Activated CD4-positive, alpha-beta T cell treated with anti-CD3 and anti-CD28 coated beads, Interleukin-2, amount 10 ng/mL, durations not matched to agents 24 days and 14 days (primary cell): ENCODE measurements around the gene ANK3. TPM values are rescaled to one million over a fixed set of nuclear protein-coding genes. Genes with fewer than 3 reads are reported as not detected.

Experiments
- DNase-seq: peaks from one replicate; pipeline ENCODE4 v3.0.0; 2022
- H3K27ac Mint-ChIP-seq: one replicate; pipeline ENCODE4 v1.8.0; 2022; ENCODE audit warnings: mild to moderate bottlenecking, mixed read lengths
- H3K27me3 Mint-ChIP-seq: one replicate; pipeline ENCODE4 v1.8.0; 2022; ENCODE audit warnings: mixed read lengths
- H3K36me3 Mint-ChIP-seq: one replicate; pipeline ENCODE4 v1.8.0; 2022; ENCODE audit warnings: low read depth, mild to moderate bottlenecking, mixed read lengths
- H3K4me1 Mint-ChIP-seq: one replicate; pipeline ENCODE4 v1.8.0; 2021; ENCODE audit warnings: mixed read lengths
- H3K4me3 Mint-ChIP-seq: one replicate; pipeline ENCODE4 v1.8.0; 2022; ENCODE audit warnings: mild to moderate bottlenecking, moderate library complexity, mixed read lengths
- H3K9me3 Mint-ChIP-seq: one replicate; pipeline ENCODE4 v1.8.0; 2021; ENCODE audit warnings: mixed read lengths
- intact Hi-C: fragments of 100-400 bp; cut with micrococcal nuclease; formaldehyde crosslinking; loops from one replicate; pipeline ENCODE4 v1.15.1; 2023
- total RNA-seq: library from RNA; stranded (reverse); gene quantifications from 2 replicates; pipeline ENCODE4 v1.2.3, GENCODE V29; 2022

Gene ANK3
- total RNA-seq, 1 donor from 2014 or later, result 23.5 TPM

DNA sequence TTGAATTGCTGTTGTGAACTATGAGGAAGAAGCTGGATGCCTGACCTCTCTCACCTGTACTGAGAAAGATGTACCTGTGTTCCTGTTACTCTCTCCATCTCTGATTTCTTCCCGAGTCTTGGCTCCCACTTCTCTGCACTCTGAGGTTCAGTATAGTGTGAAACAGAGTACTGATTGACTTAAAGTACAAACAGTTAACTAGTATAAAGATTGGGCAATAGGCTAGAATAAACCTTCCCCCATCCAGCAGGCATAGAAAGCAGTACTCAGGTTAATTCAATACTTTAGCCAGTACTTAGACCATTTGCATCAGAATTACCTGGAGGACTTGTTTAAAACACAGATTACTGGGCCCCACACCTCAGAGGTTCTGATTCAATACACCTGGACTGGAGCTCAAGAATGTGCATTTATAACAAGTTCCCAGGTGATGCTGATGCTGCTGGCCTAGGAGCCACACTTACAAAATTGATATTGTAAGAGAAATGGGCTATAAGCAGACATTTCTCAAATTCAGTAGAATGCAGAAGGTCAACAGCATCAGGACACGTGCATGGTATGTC, 51.6 kb downstream of the ANK3 start:
- Mint-ChIP-seq H3K9me3 (no peaks in the 10 kb centered on the region), H3K27ac (no peak overlapping the region), H3K4me1 (peaks cover 5% of the 10 kb centered on the region), H3K36me3 (peaks cover 2% of the 10 kb centered on the region), H3K4me3 (no peak overlapping the region), H3K27me3 (no peaks in the 10 kb centered on the region)
- no peak for DNase-seq
- intact Hi-C loops, result no loop called here

DNA sequence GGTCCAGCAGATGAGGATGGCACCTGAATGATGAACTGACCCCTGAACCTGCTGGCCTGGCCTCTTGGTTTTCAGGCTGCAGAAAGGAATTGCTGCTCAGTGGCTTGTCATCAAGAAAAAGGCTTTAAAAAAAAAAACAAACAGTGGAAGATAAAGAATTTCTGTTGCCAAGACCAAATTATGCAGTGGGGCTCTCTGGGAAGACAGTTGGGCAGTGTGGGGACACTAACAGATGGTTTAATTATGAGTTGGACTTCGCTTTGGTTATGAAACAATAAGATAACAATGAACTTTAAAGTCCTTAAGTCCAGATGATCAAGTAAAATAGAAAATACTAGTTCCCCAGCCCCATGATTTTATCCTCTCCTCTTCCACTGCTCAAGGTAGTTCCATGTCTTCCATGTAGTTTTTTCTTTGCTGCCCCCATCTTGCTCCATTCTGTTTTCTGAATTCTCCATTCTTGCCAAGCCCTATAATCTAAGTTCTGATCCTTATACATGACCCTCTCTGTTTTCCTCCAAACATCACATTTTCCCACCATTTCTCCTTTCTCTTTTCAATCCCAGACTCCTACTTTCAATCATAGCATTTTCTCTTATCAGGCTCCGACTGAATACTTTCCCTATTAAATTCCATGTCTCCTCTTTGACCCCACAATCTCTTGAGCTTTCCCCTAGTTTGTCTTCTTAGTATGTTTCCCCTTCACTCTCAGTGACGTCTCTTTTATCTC, 52.6 kb downstream of the ANK3 start:
- Mint-ChIP-seq H3K27me3 (no peaks in the 10 kb centered on the region), H3K9me3 (no peaks in the 10 kb centered on the region), H3K27ac (no peak overlapping the region), H3K4me1 (peaks cover 5% of the 10 kb centered on the region), H3K36me3 (peaks cover 2% of the 10 kb centered on the region), H3K4me3 (no peak overlapping the region)
- intact Hi-C loops, result no loop called here
- DNase-seq, result no peak

DNA sequence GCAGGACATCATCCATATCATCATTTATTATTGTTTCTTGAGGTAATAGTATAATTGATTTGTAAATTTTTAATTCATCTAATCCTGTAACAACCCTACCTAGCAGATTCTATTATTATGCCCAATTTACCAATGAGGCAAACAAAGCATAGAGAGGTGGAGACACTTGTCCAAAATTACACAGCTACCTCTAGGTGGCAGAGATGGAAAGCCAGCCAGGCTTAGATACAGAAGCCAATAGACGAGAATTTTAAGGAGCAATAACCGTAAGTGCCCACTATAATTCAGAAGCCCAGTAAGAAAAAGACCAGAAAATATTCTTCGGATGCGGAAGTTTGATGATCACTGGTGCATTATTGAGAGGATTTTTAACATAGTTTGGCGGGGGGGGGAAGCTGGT, 54.0 kb downstream of the ANK3 start:
- no peak overlapping the region for H3K27ac Mint-ChIP-seq
- no peak overlapping the region for H3K4me3 Mint-ChIP-seq
- no peaks in the 10 kb centered on the region for H3K9me3 Mint-ChIP-seq
- no peaks in the 10 kb centered on the region for H3K27me3 Mint-ChIP-seq
- peaks cover 1% of the 10 kb centered on the region for H3K4me1 Mint-ChIP-seq
- peaks cover 2% of the 10 kb centered on the region for H3K36me3 Mint-ChIP-seq
- DNase-seq, result no peak
- intact Hi-C loops, result no loop called here

DNA sequence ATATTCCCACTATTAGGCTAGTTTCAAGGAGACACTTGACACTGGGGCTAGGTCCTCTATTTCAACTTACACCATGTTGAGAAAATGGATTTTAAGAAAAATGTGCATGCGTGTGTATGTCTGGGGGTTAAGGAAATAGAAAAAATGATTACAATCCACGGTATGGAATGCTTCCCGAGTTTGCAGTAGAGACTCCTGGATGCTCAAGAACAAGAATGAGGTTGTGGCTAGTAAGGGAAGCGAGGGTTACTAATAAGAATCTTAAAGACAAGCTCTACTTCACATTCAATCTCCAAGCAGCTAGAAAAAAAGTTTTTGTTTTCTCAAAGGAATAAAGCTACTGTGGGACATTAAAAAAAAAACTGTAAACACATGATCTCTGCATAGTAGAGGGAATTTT, 54.7 kb downstream of the ANK3 start:
- intact Hi-C loops, result no loop called here
- Mint-ChIP-seq H3K9me3 (peaks cover 5% of the 10 kb centered on the region), H3K27ac (no peak overlapping the region), H3K4me3 (no peak overlapping the region), H3K27me3 (no peaks in the 10 kb centered on the region), H3K36me3 (peaks cover 4% of the 10 kb centered on the region), H3K4me1 (peaks cover 1% of the 10 kb centered on the region)
- DNase-seq, result no peak

DNA sequence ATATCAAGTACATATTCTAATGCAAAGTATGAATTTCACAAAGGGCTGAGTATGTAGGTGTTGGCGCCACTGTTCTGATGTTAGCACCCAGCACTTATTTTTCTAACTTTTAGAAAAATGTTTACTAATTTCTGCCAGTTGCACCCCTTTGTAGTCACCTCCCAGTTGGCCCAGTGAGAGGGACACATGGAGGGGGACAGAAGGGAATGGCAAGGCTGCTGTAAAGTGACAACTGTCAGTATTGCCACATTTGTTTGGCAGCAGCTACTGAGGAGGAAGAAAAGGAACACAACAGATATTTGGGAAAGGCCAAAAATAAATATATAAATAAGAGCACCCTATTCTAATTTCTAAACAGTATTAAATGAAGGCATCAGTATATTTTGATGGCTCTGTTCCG, 57.3 kb downstream of the ANK3 start:
- Mint-ChIP-seq H3K36me3 (peaks cover 5% of the 10 kb centered on the region), H3K4me3 (no peak overlapping the region), H3K27me3 (no peaks in the 10 kb centered on the region), H3K9me3 (peaks cover 12% of the 10 kb centered on the region), H3K4me1 (peaks cover 1% of the 10 kb centered on the region), H3K27ac (no peak overlapping the region)
- intact Hi-C loops, result no loop called here
- DNase-seq, result no peak

DNA sequence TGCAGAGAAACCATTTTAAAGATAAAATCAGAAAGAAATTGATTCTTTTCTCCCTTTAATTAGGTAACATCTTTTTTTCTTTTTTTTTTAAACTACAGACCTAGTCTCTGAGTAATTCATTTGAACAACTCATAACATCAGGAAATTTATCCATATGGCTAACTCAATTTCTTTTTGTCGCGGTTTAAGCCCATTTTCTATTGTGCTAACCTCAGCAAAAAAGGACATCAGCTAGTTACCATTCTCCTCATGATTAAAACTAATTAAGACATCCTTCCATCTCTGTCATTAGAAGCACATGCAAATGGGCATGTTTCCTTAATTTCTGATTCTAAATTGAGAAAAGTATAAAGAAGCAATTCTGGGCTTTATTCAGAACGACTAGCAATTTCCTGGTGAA, 57.8 kb downstream of the ANK3 start:
- Mint-ChIP-seq H3K27ac (no peak overlapping the region), H3K9me3 (peaks cover 12% of the 10 kb centered on the region), H3K36me3 (peaks cover 5% of the 10 kb centered on the region), H3K27me3 (no peaks in the 10 kb centered on the region), H3K4me3 (no peak overlapping the region), H3K4me1 (peaks cover 1% of the 10 kb centered on the region)
- intact Hi-C loops, result no loop called here
- DNase-seq, result no peak

DNA sequence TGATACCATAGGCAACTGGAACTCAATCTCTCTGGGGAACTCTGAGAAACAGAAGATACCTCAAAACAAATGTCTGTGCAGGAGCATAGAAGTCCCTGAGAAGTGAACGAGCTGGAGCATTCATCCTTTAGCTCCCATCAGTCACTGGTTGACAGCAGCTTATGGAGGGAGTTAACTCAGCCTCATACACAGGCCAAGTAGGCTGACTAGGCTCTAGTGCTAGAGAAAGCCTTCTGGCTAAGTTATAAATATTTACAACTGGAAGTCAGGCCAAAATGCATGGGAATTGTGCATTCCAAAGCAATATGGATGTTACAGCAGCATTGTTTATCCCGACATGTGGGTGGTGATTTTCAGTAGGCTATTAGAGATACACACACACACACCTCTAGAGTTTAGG, 66.5 kb downstream of the ANK3 start:
- Mint-ChIP-seq H3K4me3 (no peak overlapping the region), H3K9me3 (no peaks in the 10 kb centered on the region), H3K4me1 (no peaks in the 10 kb centered on the region), H3K36me3 (no peaks in the 10 kb centered on the region), H3K27me3 (no peaks in the 10 kb centered on the region), H3K27ac (no peak overlapping the region)
- intact Hi-C loops, result no loop called here
- DNase-seq, result no peak

DNA sequence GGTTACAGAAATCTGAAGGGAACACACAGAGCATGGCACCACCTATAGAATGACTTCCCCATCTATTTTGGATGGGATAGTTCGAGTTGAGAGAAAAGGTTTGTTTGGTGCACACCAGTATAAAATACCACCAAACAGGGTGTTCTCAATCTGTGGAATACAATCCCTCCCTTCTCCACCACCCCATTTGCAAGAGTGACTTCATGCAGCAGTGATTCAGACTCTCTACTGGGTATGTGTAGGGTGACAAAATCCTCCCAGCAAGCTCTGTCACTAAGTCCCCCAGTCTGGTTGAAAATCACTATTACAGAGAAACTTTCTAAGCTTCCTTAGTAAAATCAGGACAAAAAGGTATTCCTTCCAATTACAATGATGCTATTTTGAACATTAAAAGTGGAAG, 69.0 kb downstream of the ANK3 start:
- no peaks in the 10 kb centered on the region for H3K27me3 Mint-ChIP-seq
- no peak overlapping the region for H3K27ac Mint-ChIP-seq
- no peak for DNase-seq
- intact Hi-C loops, result no loop called here
- H3K9me3 Mint-ChIP-seq, result no peaks in the 10 kb centered on the region
- H3K36me3 Mint-ChIP-seq, result no peaks in the 10 kb centered on the region
- H3K4me3 Mint-ChIP-seq, result no peak overlapping the region
- no peaks in the 10 kb centered on the region for H3K4me1 Mint-ChIP-seq

DNA sequence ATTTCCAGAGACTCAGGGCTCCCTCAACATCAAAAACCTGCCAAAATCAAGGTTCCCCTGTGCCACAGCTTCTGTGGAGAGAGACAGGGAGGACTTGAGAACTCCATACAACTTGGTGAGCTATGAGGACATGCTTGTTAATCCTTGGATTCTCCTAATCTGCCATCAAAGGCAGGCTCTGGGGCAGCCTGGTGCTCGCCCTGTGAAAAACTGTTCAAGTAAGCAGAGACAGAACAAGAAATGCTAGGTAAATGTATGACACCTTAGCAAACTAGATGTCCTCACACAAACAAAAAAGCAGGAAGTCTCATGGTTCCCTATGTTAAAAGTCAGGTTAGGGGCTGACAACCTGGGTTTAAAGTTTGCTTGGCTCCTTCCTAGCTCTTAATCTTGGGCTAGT, 73.6 kb downstream of the ANK3 start:
- no peak overlapping the region for H3K27ac Mint-ChIP-seq
- H3K4me3 Mint-ChIP-seq, result no peak overlapping the region
- no peaks in the 10 kb centered on the region for H3K27me3 Mint-ChIP-seq
- peaks cover 17% of the 10 kb centered on the region for H3K4me1 Mint-ChIP-seq
- no peak for DNase-seq
- intact Hi-C loops, result no loop called here
- H3K9me3 Mint-ChIP-seq, result no peaks in the 10 kb centered on the region
- H3K36me3 Mint-ChIP-seq, result no peaks in the 10 kb centered on the region

DNA sequence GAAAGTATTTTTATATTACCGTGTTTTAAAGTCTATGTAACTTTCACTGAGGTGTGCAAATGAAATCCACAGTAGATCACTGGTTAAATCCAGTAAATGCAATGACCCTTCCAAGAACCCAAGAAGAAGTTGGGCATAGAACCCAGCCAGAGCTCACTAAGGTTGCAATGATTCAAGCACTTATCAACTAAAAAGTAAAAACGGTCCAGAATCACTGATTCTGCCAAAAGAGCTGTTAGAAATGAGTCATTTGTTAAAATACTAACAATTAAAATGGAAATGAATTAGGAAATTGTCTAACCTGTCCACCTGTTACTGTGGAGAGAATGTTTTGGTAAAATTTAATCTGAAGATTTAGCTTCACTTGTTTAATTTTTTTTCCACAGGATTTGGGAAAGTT, 74.4 kb downstream of the ANK3 start:
- peaks cover 17% of the 10 kb centered on the region for H3K4me1 Mint-ChIP-seq
- no peak for DNase-seq
- no peak overlapping the region for H3K4me3 Mint-ChIP-seq
- intact Hi-C loops, result no loop called here
- no peak overlapping the region for H3K27ac Mint-ChIP-seq
- no peaks in the 10 kb centered on the region for H3K9me3 Mint-ChIP-seq
- H3K27me3 Mint-ChIP-seq, result no peaks in the 10 kb centered on the region
- H3K36me3 Mint-ChIP-seq, result no peaks in the 10 kb centered on the region

DNA sequence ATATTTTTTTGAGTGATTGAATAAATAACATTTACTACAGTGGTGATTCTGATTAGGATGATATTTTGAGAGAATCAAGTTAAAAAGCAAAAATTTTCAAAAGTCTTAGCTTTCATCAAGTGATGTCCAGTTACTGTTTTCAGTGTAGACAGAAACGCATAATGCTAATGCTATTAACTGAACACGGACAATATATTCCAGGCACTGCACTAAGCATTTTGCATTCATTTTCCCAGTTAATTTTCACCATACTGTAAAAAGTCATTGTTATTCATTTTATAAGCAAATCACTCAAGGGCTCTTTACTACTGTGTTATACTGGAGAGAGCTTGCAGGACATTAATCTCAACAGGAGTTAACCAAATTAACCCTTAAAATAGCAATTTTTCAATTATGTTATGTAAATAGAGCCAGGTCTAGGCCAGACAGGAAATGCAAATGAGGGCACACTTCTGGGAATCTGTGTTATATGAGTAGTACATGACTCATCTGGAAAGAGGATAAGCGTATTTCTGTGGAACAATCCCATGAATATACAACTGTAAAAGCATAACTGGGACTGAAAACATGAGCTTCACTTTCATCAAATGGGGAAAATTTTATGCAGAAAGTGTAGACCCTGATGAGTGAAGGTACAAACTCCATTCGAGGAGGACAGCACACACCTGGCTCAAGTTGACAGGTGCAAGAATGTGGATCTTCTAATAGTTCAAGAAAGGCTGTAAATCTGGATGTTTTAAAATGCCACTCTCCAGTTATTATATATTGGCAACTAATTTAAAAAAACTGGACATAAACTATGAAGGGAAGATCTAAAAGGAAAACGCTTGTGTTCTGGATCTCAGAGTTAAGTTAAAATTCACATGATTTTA, 75.4 kb downstream of the ANK3 start:
- Mint-ChIP-seq H3K27me3 (no peaks in the 10 kb centered on the region), H3K9me3 (no peaks in the 10 kb centered on the region), H3K4me3 (no peak overlapping the region), H3K27ac (no peak overlapping the region), H3K4me1 (peaks cover 19% of the 10 kb centered on the region), H3K36me3 (no peaks in the 10 kb centered on the region)
- DNase-seq, result no peak
- intact Hi-C loops, result no loop called here

DNA sequence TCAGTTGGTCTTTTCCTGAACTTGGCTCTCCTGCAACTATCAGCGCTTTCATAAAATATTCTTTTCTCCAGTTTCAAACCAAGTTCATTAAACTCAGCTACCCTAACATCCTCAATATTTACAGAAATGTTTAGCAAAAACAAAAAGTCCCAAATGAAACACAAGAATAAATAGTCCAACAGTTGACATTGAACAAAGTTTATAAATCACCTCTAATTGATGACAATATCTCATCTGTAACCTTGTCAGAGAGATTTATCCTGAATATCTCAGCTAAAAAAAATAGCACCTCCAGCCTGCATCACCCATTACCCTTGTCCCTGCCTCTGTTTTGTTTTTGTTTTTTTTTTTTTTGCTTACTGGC, 76.1 kb downstream of the ANK3 start:
- H3K4me1 Mint-ChIP-seq, result peaks cover 20% of the 10 kb centered on the region
- H3K27me3 Mint-ChIP-seq, result no peaks in the 10 kb centered on the region
- intact Hi-C loops, result no loop called here
- H3K27ac Mint-ChIP-seq, result no peak overlapping the region
- DNase-seq, result no peak
- no peaks in the 10 kb centered on the region for H3K9me3 Mint-ChIP-seq
- H3K36me3 Mint-ChIP-seq, result no peaks in the 10 kb centered on the region
- no peak overlapping the region for H3K4me3 Mint-ChIP-seq

DNA sequence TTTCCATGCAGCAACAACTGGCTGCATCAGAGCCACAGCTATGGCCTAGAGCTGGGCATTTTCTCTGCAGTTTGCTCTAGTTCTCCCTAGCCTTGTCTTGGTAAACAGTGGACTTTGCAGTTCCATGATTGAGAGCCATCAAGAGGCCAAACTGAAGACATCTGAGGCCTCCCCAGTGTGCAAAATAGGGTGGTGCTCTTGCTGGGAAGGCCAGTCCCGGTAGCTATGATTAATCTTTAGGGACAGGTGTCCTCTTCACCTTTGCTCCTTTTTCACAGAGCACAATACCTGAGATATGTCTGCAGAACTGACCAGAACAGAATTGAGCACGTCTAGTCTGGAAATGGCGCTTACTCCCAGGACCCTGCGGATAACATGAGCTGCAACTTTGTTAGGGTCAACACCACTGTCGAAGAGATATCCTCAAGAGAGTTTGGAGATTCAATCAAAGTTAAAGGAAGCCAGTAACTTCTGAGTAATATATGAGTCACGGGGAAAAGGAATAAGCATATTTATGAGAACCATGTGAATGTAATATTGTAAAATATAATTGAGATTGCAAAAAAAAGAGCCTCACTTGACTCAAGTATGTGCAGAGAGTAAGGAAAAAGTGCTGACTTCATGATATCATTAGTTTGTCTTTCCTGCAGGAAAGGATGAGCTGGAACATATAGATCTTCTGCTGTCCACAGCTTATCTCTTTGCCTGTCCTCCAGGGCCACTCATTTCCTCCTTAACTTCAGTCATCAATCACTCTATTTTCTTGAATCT, 76.7 kb downstream of the ANK3 start:
- H3K27me3 Mint-ChIP-seq, result no peaks in the 10 kb centered on the region
- H3K36me3 Mint-ChIP-seq, result no peaks in the 10 kb centered on the region
- no peaks in the 10 kb centered on the region for H3K9me3 Mint-ChIP-seq
- intact Hi-C loops, result no loop called here
- no peak overlapping the region for H3K4me3 Mint-ChIP-seq
- no peak overlapping the region for H3K27ac Mint-ChIP-seq
- peaks cover 20% of the 10 kb centered on the region for H3K4me1 Mint-ChIP-seq
- DNase-seq, result no peak

DNA sequence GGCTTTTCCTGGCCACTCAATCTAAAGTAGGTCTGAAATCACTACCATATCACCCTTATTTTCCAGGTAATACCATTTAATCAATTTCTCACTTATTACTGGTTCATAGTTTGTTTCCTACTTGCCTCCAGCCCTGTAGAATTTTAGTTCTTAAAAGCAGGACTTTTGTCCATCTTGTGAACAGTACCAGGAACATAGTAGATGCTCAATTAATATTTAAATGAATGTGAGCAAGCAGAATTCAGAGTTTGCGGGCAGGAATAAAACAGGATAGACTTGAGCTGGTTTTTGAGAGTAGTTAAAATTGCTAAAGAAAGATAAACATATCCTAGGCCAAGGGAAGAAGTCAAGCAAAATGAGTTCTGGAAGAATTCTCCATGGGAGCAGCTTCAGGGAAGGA, 77.9 kb downstream of the ANK3 start:
- Mint-ChIP-seq H3K4me3 (no peak overlapping the region), H3K4me1 (peaks cover 20% of the 10 kb centered on the region), H3K27me3 (no peaks in the 10 kb centered on the region), H3K36me3 (no peaks in the 10 kb centered on the region), H3K27ac (no peak overlapping the region), H3K9me3 (no peaks in the 10 kb centered on the region)
- intact Hi-C loops, result no loop called here
- no peak for DNase-seq
